ENCODE data around the gene CNTN4. TPM values are rescaled to one million over a fixed set of nuclear protein-coding genes. Genes with fewer than 3 reads are reported as not detected.

Gene CNTN4
- total RNA-seq, 1 experiment from 2014 or later, result 1.6 TPM

GRCh38 chr3:2793987-2794386, 695.3 kb downstream of the CNTN4 start:
- Histone ChIP-seq H3K79me1 (ENCODE audit: insufficient read depth, low read depth, low read length, poor library complexity, severe bottlenecking) (no peaks in the 10 kb centered on the region), H2BK120ac (ENCODE audit: low read depth, low read length, poor library complexity, severe bottlenecking) (no peak overlapping the region), H3K9me3 (ENCODE audit: control insufficient read depth, low read depth, low read length) (no peaks in the 10 kb centered on the region), H2BK12ac (ENCODE audit: insufficient read length, low read depth, low read length) (no peak overlapping the region), H3K23me2 (ENCODE audit: insufficient read length, low read depth, low read length, poor library complexity, severe bottlenecking) (no peaks in the 10 kb centered on the region), H2BK15ac (ENCODE audit: low read depth, low read length) (no peak overlapping the region), H3K4ac (ENCODE audit: low read depth, low read length) (no peak overlapping the region), H3K23ac (ENCODE audit: insufficient read length, low read depth, low read length) (no peak overlapping the region), H3K79me2 (ENCODE audit: insufficient read depth, low read length) (no peaks in the 10 kb centered on the region), H3K18ac (ENCODE audit: insufficient read length, low read depth, low read length) (no peak overlapping the region), H3K56ac (ENCODE audit: insufficient read length, low read depth, low read length) (no peak overlapping the region), H4K20me1 (ENCODE audit: control insufficient read depth, insufficient read depth, insufficient read length) (no peaks in the 10 kb centered on the region), H3K9ac (ENCODE audit: extremely low read depth, insufficient read length, low read length) (no peak overlapping the region), H3K4me2 (ENCODE audit: insufficient read depth, insufficient read length, low read length) (no peak overlapping the region), H4K8ac (replicated peaks; ENCODE audit: insufficient read length, low read depth, low read length) (no peak overlapping the region), H3T11ph (ENCODE audit: low read length) (no peak overlapping the region), H3K27ac (ENCODE audit: insufficient read length, low read depth, low read length) (no peak overlapping the region), H2AFZ (ENCODE audit: low read length) (no peak overlapping the region), H4K91ac (ENCODE audit: insufficient read length, low read depth, low read length) (no peak overlapping the region), H3K27me3 (ENCODE audit: insufficient read depth, low read length) (no peaks in the 10 kb centered on the region), H2BK5ac (ENCODE audit: insufficient read length, low read length) (no peak overlapping the region), H4K5ac (ENCODE audit: insufficient read length, low read depth, low read length) (no peak overlapping the region), H2BK20ac (ENCODE audit: low read depth, low read length, poor library complexity, severe bottlenecking) (no peak overlapping the region), H2AK5ac (ENCODE audit: insufficient read length, low read length) (no peak overlapping the region), H3K4me1 (ENCODE audit: insufficient read depth, low read length) (no peaks in the 10 kb centered on the region), H3K14ac (ENCODE audit: insufficient read depth, low read length) (no peak overlapping the region)
- peaks cover 0 to 2% of the 10 kb centered on the region in 2 experiments; a peak in 1 of 4 replicates for H3K4me1 Mint-ChIP-seq
- no peak for TF ChIP-seq CTCF (conservative IDR thresholded peaks at IDR 0.05)
- no peaks in the 10 kb centered on the region for H3K27me3 Mint-ChIP-seq (ENCODE audit: low read depth)
- no CpG with 5 or more reads among the region's 1 CpG for WGBS (ENCODE audit: extremely low coverage, insufficient read length, low lambda C conversion rate)
- no peaks in the 10 kb centered on the region for H3K36me3 Mint-ChIP-seq (ENCODE audit: insufficient read depth in 1 of 3, low read depth in 3 of 3)
- no peak for DNase-seq
- H3K27ac Mint-ChIP-seq, result no peak overlapping the region
- no peak overlapping the region for H3K4me3 Mint-ChIP-seq
- no peaks in the 10 kb centered on the region for H3K9me3 Mint-ChIP-seq

Measured in H9 (cell line).